ENCODE data around the gene RGS14.

The RGS14 gene

GRCh38 chr5:177382423-177383029 lies 24.8 kb downstream of the RGS14 start:
- no peak for DNase-seq (ENCODE audit: low read depth)

GRCh38 chr5:177383181-177383580 lies 25.5 kb downstream of the RGS14 start:
- no peak for DNase-seq (ENCODE audit: low read depth)

- no peak for DNase-seq (ENCODE audit: low read depth)
These were observed 26.4 kb downstream of the RGS14 start, which contains the start of gene SLC34A1 for GRCh38 chr5:177384134-177384533. Gene SLC34A1, plus strand, starts transcription at chr5:177384434. Its CDS starts 1,308 bp downstream, at chr5:177385742.

- DNase-seq (ENCODE audit: low read depth): no peak
These were observed 28.0 kb downstream of the RGS14 start for GRCh38 chr5:177385720-177386119.

- no peak for DNase-seq (ENCODE audit: low read depth)
These were observed 28.8 kb downstream of the RGS14 start for GRCh38 chr5:177386542-177386941.

- no peak for DNase-seq (ENCODE audit: low read depth)
These were observed 29.7 kb downstream of the RGS14 start for GRCh38 chr5:177387405-177387804.

GRCh38 chr5:177388521-177389052 lies 30.9 kb downstream of the RGS14 start:
- DNase-seq (ENCODE audit: low read depth): no peak

- no peak for DNase-seq (ENCODE audit: low read depth)
These were observed 31.8 kb downstream of the RGS14 start for GRCh38 chr5:177389241-177390169.

GRCh38 chr5:177390363-177391300 lies 32.9 kb downstream of the RGS14 start:
- peak; percentile 84 for DNase-seq (ENCODE audit: low read depth)

- DNase-seq (ENCODE audit: low read depth): no peak
These were observed 35.0 kb downstream of the RGS14 start for GRCh38 chr5:177392765-177393164.

- no peak for DNase-seq (ENCODE audit: low read depth)
These were observed 35.6 kb downstream of the RGS14 start for GRCh38 chr5:177393206-177393765.

- DNase-seq (ENCODE audit: low read depth): no peak
These were observed 36.3 kb downstream of the RGS14 start for GRCh38 chr5:177393990-177394389.

GRCh38 chr5:177396078-177396477 lies 38.4 kb downstream of the RGS14 start:
- no peak for DNase-seq (ENCODE audit: low read depth)

- DNase-seq (ENCODE audit: low read depth): no peak
These were observed 39.1 kb downstream of the RGS14 start for GRCh38 chr5:177396807-177397206.

GRCh38 chr5:177397875-177398390 lies 40.2 kb downstream of the RGS14 start:
- DNase-seq (ENCODE audit: low read depth): no peak

GRCh38 chr5:177399997-177400868 lies 42.5 kb downstream of the RGS14 start, which contains the start of gene PFN3:
Gene PFN3, minus strand, starts transcription at chr5:177400661. Its CDS starts 85 bp downstream, at chr5:177400576.
- no peak for DNase-seq (ENCODE audit: low read depth)

- peak; percentile 38 for DNase-seq (ENCODE audit: low read depth)
These were observed 44.7 kb downstream of the RGS14 start for GRCh38 chr5:177402271-177403043.

GRCh38 chr5:177403102-177403791 lies 45.5 kb downstream of the RGS14 start:
- no peak for DNase-seq (ENCODE audit: low read depth)
